Endothelial cell of umbilical vein (primary cell): ENCODE measurements around the gene FNIP2. TPM values are rescaled to one million over a fixed set of nuclear protein-coding genes. Genes with fewer than 3 reads are reported as not detected.

ENCODE experiments used
- BruUV-seq: library from RNA; stranded (reverse); fragments of 400-500 nt; replicated peaks from 2 replicates; lab custom pipeline; 2021; lab: Mats Ljungman, UMichigan
- CTCF ChIA-PET: fragments of 300-600, 350-600 bp; sonication (Branson Sonifier 250); formaldehyde crosslinking; loops from one replicate; lab custom pipeline; 2021; ENCODE audit warnings: antibody characterized with exemption, inconsistent platforms; lab: Charles Lee
- POLR2A ChIA-PET: fragments of 300-600, 350-600 bp; sonication (Branson Sonifier 250); formaldehyde crosslinking; loops from one replicate; lab custom pipeline; 2021; ENCODE audit warnings: antibody characterized with exemption, inconsistent platforms; lab: Charles Lee
- DNase-seq: peaks from one replicate; pipeline ENCODE4 v3.0.0-alpha.2; 2011; ENCODE audit warnings: low read depth, low spot score
- FAIRE-seq: peaks from 2 replicates; lab custom pipeline; 2011; peaks lifted over from hg19 to GRCh38; lab: Jason Lieb, UNC
- H2AFZ ChIP-seq: 2 replicates; pipeline ENCODE4 v1.6.0; 2012; ENCODE audit warnings: low read depth, low read length, control low read depth, inconsistent platforms
- H3K27ac ChIP-seq: 2 replicates; pipeline ENCODE4 v1.5.1; 2011; ENCODE audit warnings: low read depth, mild to moderate bottlenecking, control low read depth, low read length, moderate library complexity; ENCODE audit not compliant: insufficient read depth
- H3K27me3 ChIP-seq, 2 experiments: 2 replicates each; pipeline versions ENCODE4 v1.6.0 to v1.6.1; 2011; ENCODE audit warnings: low read length in 2 of 2, mixed read lengths in 1 of 2; ENCODE audit not compliant: control insufficient read depth in 2 of 2, insufficient read depth in 2 of 2
- H3K36me3 ChIP-seq, 2 experiments: 2 replicates in 1 of 2; 3 replicates in 1 of 2; pipeline ENCODE4 v1.5.1; 2011; ENCODE audit warnings: low read length in 2 of 2, mild to moderate bottlenecking in 1 of 2, moderate library complexity in 1 of 2; ENCODE audit not compliant: control insufficient read depth in 2 of 2, insufficient read depth in 2 of 2; ENCODE audit errors: extremely low read depth in 1 of 2
- H3K4me1 ChIP-seq: 3 replicates; pipeline ENCODE4 v1.5.1; 2011; ENCODE audit warnings: mild to moderate bottlenecking, low read length; ENCODE audit not compliant: control insufficient read depth, insufficient read depth; ENCODE audit errors: extremely low read depth
- H3K4me2 ChIP-seq: 2 replicates; pipeline ENCODE4 v1.6.1; 2011; ENCODE audit warnings: low read length, control low read depth, mixed read lengths; ENCODE audit not compliant: insufficient read depth
- H3K4me3 ChIP-seq, 3 experiments: fragments of 200-600 bp in 1 of 3; sonication (generic), shearing (Covaris generic) in 1 of 3; replicated peaks in 1 of 3; 2 replicates each; pipeline ENCODE4 v1.5.1; 2011 to 2016; ENCODE audit warnings: control low read depth in 3 of 3, low read length in 3 of 3, mild to moderate bottlenecking in 2 of 3, inconsistent platforms in 1 of 3, low read depth in 1 of 3, moderate library complexity in 1 of 3; ENCODE audit not compliant: insufficient read depth in 1 of 3
- H3K79me2 ChIP-seq: 2 replicates; pipeline ENCODE4 v1.6.0; 2012; ENCODE audit warnings: low read length, inconsistent platforms; ENCODE audit not compliant: control insufficient read depth, insufficient read depth
- H3K9ac ChIP-seq: replicated peaks from 2 replicates; pipeline ENCODE3; 2011; ENCODE audit warnings: low read length, control low read depth; ENCODE audit not compliant: insufficient read depth; ENCODE audit errors: extremely low read depth
- H3K9me1 ChIP-seq: replicated peaks from 3 replicates; pipeline ENCODE4 v1.6.0; 2011; ENCODE audit warnings: mild to moderate bottlenecking, low read length; ENCODE audit not compliant: control insufficient read depth, insufficient read depth; ENCODE audit errors: extremely low read depth
- H3K9me3 ChIP-seq: replicated peaks from 2 replicates; pipeline ENCODE4 v1.5.1; 2012; ENCODE audit warnings: low read length, inconsistent platforms; ENCODE audit not compliant: control insufficient read depth, insufficient read depth
- H4K20me1 ChIP-seq: replicated peaks from 2 replicates; pipeline ENCODE3; 2011; ENCODE audit warnings: mild to moderate bottlenecking, low read length; ENCODE audit not compliant: control insufficient read depth, insufficient read depth; ENCODE audit errors: extremely low read depth
- EZH2 ChIP-seq: IDR thresholded peaks from 2 replicates; pipeline ENCODE4 v1.6.1; 2012; ENCODE audit warnings: borderline replicate concordance, low read depth, mild to moderate bottlenecking, moderate library complexity, low read length, inconsistent platforms; ENCODE audit not compliant: severe bottlenecking
- FOS ChIP-seq: IDR thresholded peaks from 2 replicates; pipeline ENCODE4 v1.6.1; 2011; ENCODE audit warnings: mild to moderate bottlenecking, low read length, moderate library complexity, borderline replicate concordance; ENCODE audit not compliant: insufficient read depth
- GATA2 ChIP-seq: IDR thresholded peaks from 2 replicates; pipeline ENCODE4 v1.7.0; 2011; ENCODE audit warnings: low read depth, mild to moderate bottlenecking, moderate library complexity, mixed read lengths, low read length; ENCODE audit not compliant: insufficient read length, insufficient read depth
- JUN ChIP-seq: IDR thresholded peaks from 2 replicates; pipeline ENCODE4 v1.6.1; 2011; ENCODE audit warnings: borderline replicate concordance, low read depth; ENCODE audit not compliant: insufficient read length, insufficient read depth
- MYC ChIP-seq: IDR thresholded peaks from one replicate; pipeline ENCODE4 v1.6.1; 2011; ENCODE audit warnings: mild to moderate bottlenecking, low read depth, low read length
- POLR2A ChIP-seq: IDR thresholded peaks from 2 replicates; pipeline ENCODE4 v1.6.1; 2012; ENCODE audit warnings: low read depth, mild to moderate bottlenecking, control low read depth, low read length
- POLR2AphosphoS5 ChIP-seq: IDR thresholded peaks from 2 replicates; pipeline ENCODE4 v1.6.1; 2012; ENCODE audit warnings: low read depth, mild to moderate bottlenecking, control low read depth, low read length, moderate library complexity; ENCODE audit not compliant: insufficient read depth
- dilution Hi-C: fragments of 300-500 bp; cut with MboI; formaldehyde crosslinking; loops from one replicate; pipeline ENCODE4 v1.15.0; 2019; ENCODE audit warnings: low sequenced_read_pairs; ENCODE audit not compliant: extremely low pct_ligation_motif_present
- intact Hi-C: fragments of 100-400 bp; cut with micrococcal nuclease; formaldehyde crosslinking; loops from one replicate; pipeline ENCODE4 v1.10.0; 2022
- polyA plus RNA-seq, 4 experiments: library from polyadenylated mRNA; depleted of rRNA in 3 of 4; stranded (reverse) in 3 of 4; unstranded in 1 of 4; fragments of >200 nt; gene quantifications; 2 replicates each; pipeline versions ENCODE4 v1.2.1 to v1.2.3, GENCODE V29; 2011 to 2012; ENCODE audit warnings: missing spikeins in 1 of 4
- total RNA-seq: library from RNA; stranded (reverse); gene quantifications from 2 replicates; pipeline ENCODE4 v1.2.3, GENCODE V29; 2021
- TF ChIP-seq, protein P1 (sequence below): IDR thresholded peaks from 2 replicates; pipeline ENCODE4 v1.6.1; 2011; ENCODE audit not compliant: insufficient read depth, insufficient read length
- TF ChIP-seq, protein P2 (sequence below), 2 donors: IDR thresholded peaks; 1 replicate in 1 of 2; 2 replicates in 1 of 2; pipeline ENCODE4 v1.5.1; 2011; ENCODE audit warnings: low read length in 2 of 2, mild to moderate bottlenecking in 2 of 2, moderate library complexity in 2 of 2, control low read depth in 1 of 2, inconsistent platforms in 1 of 2, low read depth in 1 of 2; ENCODE audit not compliant: insufficient read depth in 1 of 2; ENCODE audit errors: extremely low read depth in 1 of 2

FNIP2 gene
- total and polyA plus RNA-seq, 2 donors (not counting 3 experiments of a cell fraction or from before 2014, with no cell fraction given): 4.5 to 14.4 TPM

GRCh38 chr4:158778156-158778711, 9.4 kb downstream of the FNIP2 start:
- Histone ChIP-seq H3K27me3 (no peaks in the 10 kb centered on the region), H3K9me3 (no peaks in the 10 kb centered on the region), H2AFZ (no peak overlapping the region), H3K9me1 (no peaks in the 10 kb centered on the region), H3K79me2 (peaks cover 31% of the 10 kb centered on the region), H4K20me1 (no peaks in the 10 kb centered on the region), H3K27ac (no peak overlapping the region), H3K36me3 (no peaks in the 10 kb centered on the region), H3K9ac (no peak overlapping the region), H3K4me3 (no peak overlapping the region), H3K4me2 (no peak overlapping the region), H3K4me1 (peaks cover 30% of the 10 kb centered on the region)
- DNase-seq (no peak), FAIRE-seq (no peak)
- ChIA-PET CTCF (interaction anchor here (1.0 to 1.5 kb wide), 2 partner anchors 9 to 32 kb away, joined by 4 read pairs; no protein-coding TSS in a partner anchor), POLR2A (interaction anchor here (0.6 kb wide), 1 partner anchor 56 kb away, joined by 3 read pairs; no protein-coding TSS in a partner anchor)
- intact Hi-C loops (no loop called here), dilution Hi-C loops (no loop called here)
- no TSS peak for BruUV-seq
- TF ChIP-seq JUN (no peak), FOS (no peak), EZH2 (no peak), POLR2A (no peak), MYC (no peak), POLR2AphosphoS5 (no peak), GATA2 (no peak)
- TF ChIP-seq, protein P1, sequence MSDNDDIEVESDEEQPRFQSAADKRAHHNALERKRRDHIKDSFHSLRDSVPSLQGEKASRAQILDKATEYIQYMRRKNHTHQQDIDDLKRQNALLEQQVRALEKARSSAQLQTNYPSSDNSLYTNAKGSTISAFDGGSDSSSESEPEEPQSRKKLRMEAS: no peak
- TF ChIP-seq, protein P2, sequence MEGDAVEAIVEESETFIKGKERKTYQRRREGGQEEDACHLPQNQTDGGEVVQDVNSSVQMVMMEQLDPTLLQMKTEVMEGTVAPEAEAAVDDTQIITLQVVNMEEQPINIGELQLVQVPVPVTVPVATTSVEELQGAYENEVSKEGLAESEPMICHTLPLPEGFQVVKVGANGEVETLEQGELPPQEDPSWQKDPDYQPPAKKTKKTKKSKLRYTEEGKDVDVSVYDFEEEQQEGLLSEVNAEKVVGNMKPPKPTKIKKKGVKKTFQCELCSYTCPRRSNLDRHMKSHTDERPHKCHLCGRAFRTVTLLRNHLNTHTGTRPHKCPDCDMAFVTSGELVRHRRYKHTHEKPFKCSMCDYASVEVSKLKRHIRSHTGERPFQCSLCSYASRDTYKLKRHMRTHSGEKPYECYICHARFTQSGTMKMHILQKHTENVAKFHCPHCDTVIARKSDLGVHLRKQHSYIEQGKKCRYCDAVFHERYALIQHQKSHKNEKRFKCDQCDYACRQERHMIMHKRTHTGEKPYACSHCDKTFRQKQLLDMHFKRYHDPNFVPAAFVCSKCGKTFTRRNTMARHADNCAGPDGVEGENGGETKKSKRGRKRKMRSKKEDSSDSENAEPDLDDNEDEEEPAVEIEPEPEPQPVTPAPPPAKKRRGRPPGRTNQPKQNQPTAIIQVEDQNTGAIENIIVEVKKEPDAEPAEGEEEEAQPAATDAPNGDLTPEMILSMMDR (IDR thresholded peaks at IDR 0.05; ENCODE audit: extremely low read depth in 1 of 2, insufficient read depth in 1 of 2, low read depth in 1 of 2, low read length in 2 of 2): no peak
